ENCODE results near the gene HEBP2. TPM values are rescaled to one million over a fixed set of nuclear protein-coding genes. Genes with fewer than 3 reads are reported as not detected.
"Not testable (repeated sequence)": the region's sequence is repeated elsewhere in the genome, so short reads cannot be mapped to it uniquely, and the experiment has no call there.

The HEBP2 gene
- total RNA-seq (2014; rRNA removed) (58.9 and 74.6 TPM in 2 replicates), Bru-seq, nascent RNA (percentile 70 among the genes with signal in this experiment), BruChase-seq, experiment 1, labeled RNA remaining after a 6-hour chase (percentile 75 among the genes with signal in this experiment), BruChase-seq, experiment 2, labeled RNA remaining after a 2-hour chase (percentile 73 among the genes with signal in this experiment)
- long read RNA-seq, full-length matches to known transcripts: 105 of 126 reads
- long read RNA-seq, partial matches to known transcripts: 11 of 126 reads
- long read RNA-seq, other reads (novel, unspliced or antisense): 10 of 126 reads

DNA sequence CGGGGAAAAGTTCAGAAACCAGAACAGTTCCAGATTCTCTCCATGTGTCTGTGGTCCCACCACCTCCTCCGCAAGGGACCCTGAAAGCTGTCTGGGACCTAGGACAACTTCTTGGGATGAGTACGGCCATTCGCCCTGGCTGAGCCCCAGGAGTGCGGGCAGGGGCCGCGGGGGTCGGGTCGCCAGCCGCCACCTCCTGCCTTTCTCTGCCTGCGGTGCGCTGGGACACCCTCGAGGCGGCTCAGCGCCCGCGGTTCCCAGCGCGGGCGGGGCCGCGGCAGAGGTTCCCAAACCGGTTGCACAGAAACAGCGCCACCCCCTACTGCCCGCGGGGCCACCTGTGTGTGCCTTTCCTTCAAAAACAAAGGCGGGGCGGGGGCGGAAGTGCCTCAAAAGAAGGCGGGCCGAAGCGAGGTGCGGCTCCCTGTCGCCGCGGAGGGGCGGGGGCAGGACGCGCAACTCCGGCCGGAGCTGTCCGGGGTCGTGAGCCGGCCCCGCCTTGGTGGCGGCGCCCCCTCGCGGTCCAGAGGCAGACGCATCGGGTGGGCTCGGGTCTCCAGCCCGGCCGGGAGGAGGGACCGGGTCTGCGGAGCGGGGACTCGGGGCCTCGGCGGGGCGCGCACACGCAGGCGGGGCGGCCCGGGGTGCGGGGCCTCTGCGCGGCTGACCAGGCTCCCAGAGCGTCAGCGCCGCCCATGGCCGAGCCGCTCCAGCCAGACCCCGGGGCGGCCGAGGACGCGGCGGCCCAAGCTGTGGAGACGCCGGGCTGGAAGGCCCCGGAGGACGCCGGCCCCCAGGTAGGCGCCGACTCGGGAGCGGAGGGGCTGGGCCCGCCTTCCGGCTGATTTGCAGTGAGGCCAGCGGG lies at the start of gene HEBP2:
HEBP2 (plus strand) TSS at position 423 of the 865 bp plus-strand sequence; CDS start at position 696, 273 bp downstream.
- DNase-seq: peak; percentile 89
- POLR2A ChIA-PET (ENCODE audit: unreplicated experiment): no interaction called here
- no TSS peak for BruUV-seq (replicated peaks)

GRCh38 chr6:138357928-138358327 lies 46.1 kb upstream of the HEBP2 start:
- DNase-seq (no peak), ATAC-seq (no peak)
- BruUV-seq (replicated peaks): no TSS peak
- Histone ChIP-seq H3K27me3 (ENCODE audit: low read length) (no peaks in the 10 kb centered on the region), H3K4me2 (ENCODE audit: low read length) (no peak overlapping the region), H3K27ac (ENCODE audit: low read length) (no peak overlapping the region), H3K79me2 (ENCODE audit: low read length) (no peaks in the 10 kb centered on the region), H3K4me1 (ENCODE audit: insufficient read depth, low read length) (no peaks in the 10 kb centered on the region), H2AFZ (ENCODE audit: low read length) (no peak overlapping the region), H3K9ac (ENCODE audit: low read length) (no peak overlapping the region), H3F3A (ENCODE audit: low read length, unreplicated experiment) (no peaks in the 10 kb centered on the region), H4K20me1 (ENCODE audit: low read length) (no peaks in the 10 kb centered on the region), H3K4me3 (ENCODE audit: low read length) (no peak overlapping the region), H3K9me3 (ENCODE audit: low read length) (no peaks in the 10 kb centered on the region), H3K36me3 (ENCODE audit: low read depth, low read length) (no peaks in the 10 kb centered on the region), H3K9me2 (replicated peaks; ENCODE audit: low read length) (no peaks in the 10 kb centered on the region)
- TF ChIP-seq EZH2phosphoT487 (IDR thresholded peaks at IDR 0.05; ENCODE audit: borderline replicate concordance, low read length): no peak
- no peak for TF ChIP-seq EZH2 (IDR thresholded peaks at IDR 0.05; ENCODE audit: low read length, unreplicated experiment)
- no peak for TF ChIP-seq CTCF (conservative IDR thresholded peaks at IDR 0.05; ENCODE audit: low read depth, low read length)
- ChIA-PET CTCF (no interaction called here), POLR2A (ENCODE audit: unreplicated experiment) (no interaction called here)
- intact Hi-C loops (cut with micrococcal nuclease): no loop called here

More for the DNA sequence above, at the start of gene HEBP2:
- Histone ChIP-seq H3K9me2 (replicated peaks; ENCODE audit: low read length) (no peaks in the 10 kb centered on the region), H3K36me3 (ENCODE audit: low read depth, low read length) (peaks cover 22% of the 10 kb centered on the region), H3K27me3 (ENCODE audit: low read length) (no peaks in the 10 kb centered on the region), H3K4me2 (ENCODE audit: low read length) (peak within 1 kb of the TSS; percentile 90), H3F3A (ENCODE audit: low read length, unreplicated experiment) (no peaks in the 10 kb centered on the region), H3K9me3 (ENCODE audit: low read length) (no peaks in the 10 kb centered on the region), H3K4me1 (ENCODE audit: insufficient read depth, low read length) (peaks cover 20% of the 10 kb centered on the region; the same call in 1 of the 2 replicates), H4K20me1 (ENCODE audit: low read length) (no peaks in the 10 kb centered on the region), H3K4me3 (ENCODE audit: low read length) (peak within 1 kb of the TSS; percentile 95), H2AFZ (ENCODE audit: low read length) (peak within 1 kb of the TSS; percentile 98), H3K9ac (ENCODE audit: low read length) (peak within 1 kb of the TSS; percentile 92), H3K79me2 (ENCODE audit: low read length) (peaks cover 10% of the 10 kb centered on the region), H3K27ac (ENCODE audit: low read length) (peak within 1 kb of the TSS; percentile 45)
- ATAC-seq: peak; percentile 85
- intact Hi-C loops (cut with micrococcal nuclease): loop anchor here (5.0 kb wide), 1 partner anchor 242 kb away; the partner anchor contains the start of gene ARFGEF3
- CTCF ChIA-PET: no interaction called here
- peak; percentile 47; the same call in 1 of the 2 replicates for TF ChIP-seq CTCF (conservative IDR thresholded peaks at IDR 0.05; ENCODE audit: low read depth, low read length)
- TF ChIP-seq EZH2 (IDR thresholded peaks at IDR 0.05; ENCODE audit: low read length, unreplicated experiment): no peak

GRCh38 chr6:138368684-138369083 lies 35.3 kb upstream of the HEBP2 start:
- H2AFZ ChIP-seq (ENCODE audit: low read length); H3K27me3 ChIP-seq (ENCODE audit: low read length); H3K9me2 ChIP-seq (replicated peaks; ENCODE audit: low read length); H3K36me3 ChIP-seq (ENCODE audit: low read depth, low read length); H3K4me2 ChIP-seq (ENCODE audit: low read length); POLR2A ChIA-PET (ENCODE audit: unreplicated experiment); BruUV-seq (replicated peaks); H3F3A ChIP-seq (ENCODE audit: low read length, unreplicated experiment); intact Hi-C loops (cut with micrococcal nuclease); H3K79me2 ChIP-seq (ENCODE audit: low read length); H4K20me1 ChIP-seq (ENCODE audit: low read length); H3K4me3 ChIP-seq (ENCODE audit: low read length); H3K27ac ChIP-seq (ENCODE audit: low read length); H3K9ac ChIP-seq (ENCODE audit: low read length); H3K9me3 ChIP-seq (ENCODE audit: low read length); DNase-seq; ATAC-seq; CTCF ChIA-PET: not testable (repeated sequence)
- peaks cover 13% of the 10 kb centered on the region for H3K4me1 ChIP-seq (ENCODE audit: insufficient read depth, low read length)
